ES-I3 (cell line): ENCODE results near the gene ERGIC3.

Experiments
- H3K36me3 ChIP-seq: 2 replicates; pipeline ENCODE4 v1.6.1; 2013; ENCODE audit warnings: mild to moderate bottlenecking, low read length, control low read depth, moderate library complexity; ENCODE audit not compliant: insufficient read depth
- H3K4me1 ChIP-seq: 2 replicates; pipeline ENCODE4 v1.6.1; 2013; ENCODE audit warnings: mild to moderate bottlenecking, control low read depth, low read length; ENCODE audit not compliant: insufficient read depth
- H3K9ac ChIP-seq: 2 replicates; pipeline ENCODE4 v1.6.1; 2013; ENCODE audit warnings: low read depth, mild to moderate bottlenecking, low read length, moderate library complexity
- H3K9me3 ChIP-seq: 2 replicates; pipeline ENCODE4 v1.6.1; 2013; ENCODE audit warnings: mild to moderate bottlenecking, low read length, moderate library complexity; ENCODE audit not compliant: control insufficient read depth, insufficient read depth

Gene ERGIC3

GRCh38 chr20:35600993-35601973, 59.4 kb downstream of the ERGIC3 start:
- Histone ChIP-seq H3K36me3 (no peaks in the 10 kb centered on the region), H3K4me1 (no peaks in the 10 kb centered on the region), H3K9me3 (no peaks in the 10 kb centered on the region), H3K9ac (peak overlapping the region; percentile 48)

- Histone ChIP-seq H3K9ac (peak overlapping the region; percentile 48; the same call in 1 of the 2 replicates), H3K4me1 (no peaks in the 10 kb centered on the region), H3K36me3 (no peaks in the 10 kb centered on the region), H3K9me3 (no peaks in the 10 kb centered on the region)
Observed at GRCh38 chr20:35601990-35602389, 60.1 kb downstream of the ERGIC3 start.

- Histone ChIP-seq H3K36me3 (no peaks in the 10 kb centered on the region), H3K4me1 (no peaks in the 10 kb centered on the region), H3K9ac (no peak overlapping the region), H3K9me3 (no peaks in the 10 kb centered on the region)
Observed at GRCh38 chr20:35602851-35603495, 61.1 kb downstream of the ERGIC3 start.

- Histone ChIP-seq H3K4me1 (no peaks in the 10 kb centered on the region), H3K36me3 (no peaks in the 10 kb centered on the region), H3K9me3 (no peaks in the 10 kb centered on the region), H3K9ac (no peak overlapping the region)
Observed at GRCh38 chr20:35603695-35604448, 62.0 kb downstream of the ERGIC3 start.

- Histone ChIP-seq H3K36me3 (no peaks in the 10 kb centered on the region), H3K9ac (no peak overlapping the region), H3K4me1 (no peaks in the 10 kb centered on the region), H3K9me3 (no peaks in the 10 kb centered on the region)
Observed at GRCh38 chr20:35604449-35604747, 62.5 kb downstream of the ERGIC3 start.

GRCh38 chr20:35606127-35606526, 64.2 kb downstream of the ERGIC3 start:
- Histone ChIP-seq H3K9me3 (no peaks in the 10 kb centered on the region), H3K36me3 (no peaks in the 10 kb centered on the region), H3K9ac (no peak overlapping the region), H3K4me1 (no peaks in the 10 kb centered on the region)
